Choroid plexus epithelial cell (primary cell): ENCODE measurements around the gene PAK5.

Experiments used
- DNase-seq: peaks from one replicate; pipeline ENCODE4 v3.0.0-alpha.2; 2010; ENCODE audit warnings: low read depth
- H3K4me3 ChIP-seq: 2 replicates; pipeline ENCODE4 v1.5.1; 2011; ENCODE audit warnings: low read depth, mild to moderate bottlenecking, control low read depth, low read length, moderate library complexity
- TF ChIP-seq, protein P1 (sequence below): conservative IDR thresholded peaks from 2 replicates; pipeline ENCODE4 v1.5.1; 2011; ENCODE audit warnings: low read depth, mild to moderate bottlenecking, control low read depth, inconsistent platforms, low read length, moderate library complexity

Gene PAK5

DNA sequence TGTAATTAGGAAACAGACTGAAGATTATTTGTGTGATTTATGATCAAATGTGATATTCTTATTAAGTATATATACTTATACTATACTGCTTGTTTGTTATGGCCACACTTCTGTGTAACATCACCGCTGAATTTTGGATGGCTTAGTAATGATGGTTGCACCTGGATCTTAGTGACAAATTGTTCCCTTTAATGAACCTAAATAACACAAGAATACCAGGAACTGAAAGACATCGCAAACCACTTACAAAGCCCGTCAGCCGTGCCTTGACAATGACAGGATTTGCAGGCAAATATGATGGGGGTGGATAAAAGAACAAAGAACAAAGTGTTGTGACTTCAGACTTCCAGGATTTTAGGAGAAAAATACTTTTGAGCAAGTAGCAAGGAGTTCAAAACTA, 257.4 kb downstream of the PAK5 start:
- no peak overlapping the region for H3K4me3 ChIP-seq
- DNase-seq: no peak

DNA sequence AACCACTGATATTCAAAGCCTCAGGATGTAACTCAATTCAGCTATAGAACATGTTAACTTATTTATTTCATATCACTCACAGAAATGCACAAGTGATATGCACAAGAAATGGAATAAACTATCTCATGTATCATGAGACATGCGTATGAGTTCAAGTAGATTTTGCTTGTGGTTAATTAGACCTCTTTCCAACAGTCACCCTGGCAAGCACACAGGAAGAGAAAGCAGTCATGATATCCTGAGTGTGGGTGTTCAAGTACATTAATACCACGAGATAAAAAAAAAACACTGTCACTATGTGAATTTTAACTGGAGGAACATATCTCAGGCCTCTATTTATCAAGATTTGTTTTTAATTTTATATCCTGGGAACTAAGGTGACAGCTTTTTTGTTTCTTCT, 260.3 kb downstream of the PAK5 start:
- no peak overlapping the region for H3K4me3 ChIP-seq
- TF ChIP-seq, protein P1, sequence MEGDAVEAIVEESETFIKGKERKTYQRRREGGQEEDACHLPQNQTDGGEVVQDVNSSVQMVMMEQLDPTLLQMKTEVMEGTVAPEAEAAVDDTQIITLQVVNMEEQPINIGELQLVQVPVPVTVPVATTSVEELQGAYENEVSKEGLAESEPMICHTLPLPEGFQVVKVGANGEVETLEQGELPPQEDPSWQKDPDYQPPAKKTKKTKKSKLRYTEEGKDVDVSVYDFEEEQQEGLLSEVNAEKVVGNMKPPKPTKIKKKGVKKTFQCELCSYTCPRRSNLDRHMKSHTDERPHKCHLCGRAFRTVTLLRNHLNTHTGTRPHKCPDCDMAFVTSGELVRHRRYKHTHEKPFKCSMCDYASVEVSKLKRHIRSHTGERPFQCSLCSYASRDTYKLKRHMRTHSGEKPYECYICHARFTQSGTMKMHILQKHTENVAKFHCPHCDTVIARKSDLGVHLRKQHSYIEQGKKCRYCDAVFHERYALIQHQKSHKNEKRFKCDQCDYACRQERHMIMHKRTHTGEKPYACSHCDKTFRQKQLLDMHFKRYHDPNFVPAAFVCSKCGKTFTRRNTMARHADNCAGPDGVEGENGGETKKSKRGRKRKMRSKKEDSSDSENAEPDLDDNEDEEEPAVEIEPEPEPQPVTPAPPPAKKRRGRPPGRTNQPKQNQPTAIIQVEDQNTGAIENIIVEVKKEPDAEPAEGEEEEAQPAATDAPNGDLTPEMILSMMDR: no peak
- no peak for DNase-seq

More for the DNA sequence above, 257.4 kb downstream of the PAK5 start:
- TF ChIP-seq, protein P1: no peak

DNA sequence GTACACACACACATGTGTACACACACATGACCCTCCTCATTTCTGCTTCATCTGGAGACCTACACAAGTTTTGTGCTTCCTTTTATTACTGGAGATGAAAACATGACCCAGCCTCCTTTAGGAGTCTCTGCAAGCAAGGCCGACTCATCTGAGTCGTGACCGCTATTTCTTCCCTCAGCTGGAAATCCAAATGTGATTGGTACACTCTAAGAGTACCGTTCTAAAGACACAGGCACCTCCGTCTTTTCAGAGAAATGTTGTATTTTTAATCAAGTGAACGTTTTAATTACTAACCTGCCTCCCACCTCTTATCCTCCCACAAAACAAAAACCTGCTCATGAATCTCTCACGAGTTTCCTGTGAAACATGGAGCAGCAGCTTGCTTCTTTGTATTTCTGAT, 261.5 kb downstream of the PAK5 start:
- TF ChIP-seq, protein P1: no peak
- DNase-seq: no peak
- no peak overlapping the region for H3K4me3 ChIP-seq

DNA sequence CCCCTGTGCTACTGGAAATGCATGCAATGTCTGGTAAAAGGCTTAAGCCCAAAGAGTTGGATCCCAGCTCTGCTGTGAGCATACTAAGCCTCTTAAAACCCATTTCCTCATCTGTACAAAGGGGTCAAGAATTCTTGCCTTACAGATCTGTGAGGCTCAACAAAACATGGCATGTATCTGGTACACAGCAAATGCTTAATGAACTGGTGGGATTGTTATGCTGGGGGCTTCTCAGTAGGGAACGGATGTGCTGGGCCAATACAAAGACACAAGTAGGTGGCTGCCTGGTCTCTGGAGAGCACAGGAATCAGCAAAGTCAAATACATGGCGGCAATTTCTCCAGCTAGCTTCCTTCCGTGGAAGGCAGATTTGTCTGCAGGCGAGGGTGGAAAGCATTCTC, 262.2 kb downstream of the PAK5 start:
- no peak overlapping the region for H3K4me3 ChIP-seq
- no peak for DNase-seq
- TF ChIP-seq, protein P1: no peak

DNA sequence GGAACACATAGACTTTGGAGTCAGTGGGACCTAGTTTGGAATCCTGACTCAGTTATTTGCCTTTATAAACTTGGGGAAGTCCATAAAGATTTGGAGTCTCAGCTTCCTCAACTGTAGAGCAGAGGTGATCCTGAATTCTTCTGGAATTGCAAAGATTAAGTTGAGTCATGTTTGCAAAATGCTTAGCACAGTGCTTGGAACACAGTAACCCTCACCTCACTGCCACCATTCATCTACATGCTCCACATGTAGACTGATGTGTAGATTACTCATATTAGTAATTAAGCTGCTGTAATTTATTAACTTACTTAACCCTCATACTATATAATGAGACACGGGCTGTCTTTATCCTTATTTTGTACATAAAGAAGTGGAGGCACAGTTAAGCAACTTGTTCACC, 263.0 kb downstream of the PAK5 start:
- TF ChIP-seq, protein P1: no peak
- DNase-seq: no peak
- H3K4me3 ChIP-seq: no peak overlapping the region

DNA sequence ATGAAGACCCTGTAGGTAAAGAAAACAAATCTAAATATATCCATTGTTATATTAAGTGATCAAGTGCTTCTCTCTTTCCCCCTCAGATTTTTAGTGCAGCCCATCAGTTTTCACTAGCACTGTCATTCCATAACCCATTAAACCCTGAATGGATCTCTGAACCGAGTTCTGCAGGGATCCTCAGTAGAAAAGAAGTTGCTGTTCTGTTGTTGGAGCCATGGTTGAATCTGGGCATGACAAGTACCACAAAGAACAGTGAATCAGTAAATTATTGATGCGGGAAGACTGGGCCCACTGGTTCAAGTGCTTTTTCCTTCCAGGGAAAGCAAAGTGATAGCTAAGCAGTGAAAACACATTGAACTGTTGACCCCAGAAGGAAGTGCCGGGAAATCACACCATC, 264.1 kb downstream of the PAK5 start:
- DNase-seq: no peak
- no peak overlapping the region for H3K4me3 ChIP-seq
- TF ChIP-seq, protein P1: no peak

DNA sequence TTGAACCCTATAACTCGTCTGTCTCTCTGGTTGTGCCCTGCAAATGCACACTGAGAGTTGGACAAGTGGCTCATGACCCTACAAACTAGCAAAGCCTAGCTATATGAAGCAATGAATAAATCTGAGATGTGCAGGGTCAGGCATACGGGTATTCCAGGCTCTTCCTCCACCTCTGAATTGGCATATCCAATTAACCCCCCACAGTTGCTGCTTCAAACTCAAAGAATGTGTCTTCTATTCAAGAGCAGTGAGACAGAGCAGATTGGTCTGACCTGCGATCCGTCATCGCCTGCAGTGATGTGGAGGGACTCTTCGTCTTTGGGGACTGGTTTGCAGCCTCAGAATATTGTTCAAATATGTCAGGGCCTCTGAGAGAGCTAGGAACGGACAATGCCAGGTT, 264.7 kb downstream of the PAK5 start:
- H3K4me3 ChIP-seq: no peak overlapping the region
- TF ChIP-seq, protein P1: no peak
- no peak for DNase-seq
